ENCODE data around the gene CHID1. TPM values are rescaled to one million over a fixed set of nuclear protein-coding genes. Genes with fewer than 3 reads are reported as not detected.

Gene CHID1
- total RNA-seq, 1 donor from 2014 or later = 88.3 TPM

DNA sequence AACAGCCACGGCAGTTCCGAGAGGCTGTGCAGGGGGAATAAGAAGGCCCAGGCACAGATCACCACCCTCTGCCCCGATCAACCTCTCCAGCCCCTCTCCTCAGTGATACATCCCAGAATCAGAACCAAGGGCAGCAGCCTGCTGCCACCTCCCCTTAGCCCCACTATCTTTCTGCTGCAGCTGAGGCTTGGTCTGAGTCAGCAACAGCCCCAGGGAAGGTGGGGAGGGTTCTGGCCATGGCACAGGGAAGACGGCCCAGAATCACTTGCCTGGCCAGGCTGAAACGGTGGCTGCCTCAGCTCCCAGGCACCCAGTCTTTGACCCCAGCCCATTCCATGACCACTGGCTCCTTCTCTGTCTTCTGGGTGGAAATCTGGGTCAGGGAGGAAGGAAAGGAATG lies 2.3 kb downstream of the CHID1 start:
- Mint-ChIP-seq H3K4me3 (peak overlapping the region; percentile 39), H3K4me1 (peaks cover 12% of the 10 kb centered on the region), H3K27ac (no peak overlapping the region), H3K36me3 (peaks cover 12% of the 10 kb centered on the region), H3K27me3 (ENCODE audit: low read depth) (no peaks in the 10 kb centered on the region), H3K9me3 (no peaks in the 10 kb centered on the region)
- no peak for DNase-seq (ENCODE audit: low spot score in 2 of 2, unreplicated experiment in 2 of 2)
- TF ChIP-seq, protein P1, sequence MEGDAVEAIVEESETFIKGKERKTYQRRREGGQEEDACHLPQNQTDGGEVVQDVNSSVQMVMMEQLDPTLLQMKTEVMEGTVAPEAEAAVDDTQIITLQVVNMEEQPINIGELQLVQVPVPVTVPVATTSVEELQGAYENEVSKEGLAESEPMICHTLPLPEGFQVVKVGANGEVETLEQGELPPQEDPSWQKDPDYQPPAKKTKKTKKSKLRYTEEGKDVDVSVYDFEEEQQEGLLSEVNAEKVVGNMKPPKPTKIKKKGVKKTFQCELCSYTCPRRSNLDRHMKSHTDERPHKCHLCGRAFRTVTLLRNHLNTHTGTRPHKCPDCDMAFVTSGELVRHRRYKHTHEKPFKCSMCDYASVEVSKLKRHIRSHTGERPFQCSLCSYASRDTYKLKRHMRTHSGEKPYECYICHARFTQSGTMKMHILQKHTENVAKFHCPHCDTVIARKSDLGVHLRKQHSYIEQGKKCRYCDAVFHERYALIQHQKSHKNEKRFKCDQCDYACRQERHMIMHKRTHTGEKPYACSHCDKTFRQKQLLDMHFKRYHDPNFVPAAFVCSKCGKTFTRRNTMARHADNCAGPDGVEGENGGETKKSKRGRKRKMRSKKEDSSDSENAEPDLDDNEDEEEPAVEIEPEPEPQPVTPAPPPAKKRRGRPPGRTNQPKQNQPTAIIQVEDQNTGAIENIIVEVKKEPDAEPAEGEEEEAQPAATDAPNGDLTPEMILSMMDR (IDR thresholded peaks at IDR 0.05; ENCODE audit: unreplicated experiment) = no peak

DNA sequence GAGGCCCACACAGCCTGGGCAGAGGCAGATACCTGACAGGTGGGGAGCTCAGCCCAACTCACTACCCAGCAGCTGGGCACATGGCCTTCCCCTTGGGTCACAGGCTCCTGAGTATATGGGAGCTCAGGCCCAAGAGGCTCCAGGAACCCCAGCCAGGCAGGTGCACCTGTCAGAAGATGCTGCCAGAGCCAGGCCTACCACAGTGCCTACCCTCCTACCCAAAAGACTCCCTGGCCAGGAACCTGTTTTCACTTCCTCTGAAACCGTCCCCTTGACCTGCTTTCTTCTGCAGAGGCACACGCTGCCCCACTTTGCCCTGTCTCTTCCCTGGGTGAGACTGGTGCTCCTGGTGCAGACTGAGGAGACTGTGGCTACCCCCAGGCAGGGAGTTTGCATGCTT lies 2.9 kb downstream of the CHID1 start:
- Mint-ChIP-seq H3K9me3 (no peaks in the 10 kb centered on the region), H3K27ac (no peak overlapping the region), H3K4me1 (peaks cover 12% of the 10 kb centered on the region), H3K4me3 (peak overlapping the region; percentile 39), H3K36me3 (peaks cover 12% of the 10 kb centered on the region), H3K27me3 (ENCODE audit: low read depth) (no peaks in the 10 kb centered on the region)
- TF ChIP-seq, protein P1 (IDR thresholded peaks at IDR 0.05; ENCODE audit: unreplicated experiment) = no peak
- no peak for DNase-seq (ENCODE audit: low spot score in 2 of 2, unreplicated experiment in 2 of 2)

DNA sequence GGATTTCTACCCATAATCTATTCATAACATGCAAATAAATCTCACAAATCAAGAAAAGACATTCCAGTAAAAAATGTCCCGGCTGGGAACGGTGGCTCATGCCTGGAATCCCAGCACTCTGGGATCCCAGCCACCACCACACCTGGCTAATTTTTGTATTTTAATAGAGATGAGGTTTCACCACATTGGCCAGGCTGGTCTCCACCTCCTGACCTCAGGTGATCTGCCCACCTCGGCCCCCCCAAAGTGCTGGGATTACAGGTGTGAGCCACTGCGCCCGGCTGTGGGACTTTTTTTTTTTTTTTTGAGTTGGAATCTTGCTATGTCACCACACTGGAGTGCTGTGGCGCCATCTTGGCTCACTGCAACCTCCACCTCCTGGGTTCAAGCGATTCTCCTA lies 4.7 kb downstream of the CHID1 start:
- no peak for DNase-seq (ENCODE audit: low spot score in 2 of 2, unreplicated experiment in 2 of 2)
- Mint-ChIP-seq H3K27ac (no peak overlapping the region), H3K4me1 (peaks cover 7% of the 10 kb centered on the region), H3K27me3 (ENCODE audit: low read depth) (no peaks in the 10 kb centered on the region), H3K9me3 (no peaks in the 10 kb centered on the region), H3K36me3 (peaks cover 18% of the 10 kb centered on the region), H3K4me3 (no peak overlapping the region)
- TF ChIP-seq, protein P1 (IDR thresholded peaks at IDR 0.05; ENCODE audit: unreplicated experiment) = no peak

GRCh38 chr11:904380-904779 lies 6.2 kb downstream of the CHID1 start:
- Mint-ChIP-seq H3K4me1 (peaks cover 2% of the 10 kb centered on the region), H3K9me3 (no peaks in the 10 kb centered on the region), H3K27me3 (ENCODE audit: low read depth) (no peaks in the 10 kb centered on the region), H3K4me3 (no peak overlapping the region), H3K27ac (no peak overlapping the region), H3K36me3 (peaks cover 20% of the 10 kb centered on the region)
- TF ChIP-seq, protein P1 (IDR thresholded peaks at IDR 0.05; ENCODE audit: unreplicated experiment) = no peak
- DNase-seq (ENCODE audit: low spot score in 2 of 2, unreplicated experiment in 2 of 2) = no peak

- H3K4me3 Mint-ChIP-seq = no peak overlapping the region
- H3K36me3 Mint-ChIP-seq = peaks cover 18% of the 10 kb centered on the region
- H3K27me3 Mint-ChIP-seq (ENCODE audit: low read depth) = no peaks in the 10 kb centered on the region
- H3K4me1 Mint-ChIP-seq = no peaks in the 10 kb centered on the region
- H3K27ac Mint-ChIP-seq = no peak overlapping the region
- DNase-seq (ENCODE audit: low spot score in 2 of 2, unreplicated experiment in 2 of 2) = no peak
- TF ChIP-seq, protein P1 (IDR thresholded peaks at IDR 0.05; ENCODE audit: unreplicated experiment) = no peak
- no peaks in the 10 kb centered on the region for H3K9me3 Mint-ChIP-seq
These were observed 9.1 kb downstream of the CHID1 start for GRCh38 chr11:901452-902061.

DNA sequence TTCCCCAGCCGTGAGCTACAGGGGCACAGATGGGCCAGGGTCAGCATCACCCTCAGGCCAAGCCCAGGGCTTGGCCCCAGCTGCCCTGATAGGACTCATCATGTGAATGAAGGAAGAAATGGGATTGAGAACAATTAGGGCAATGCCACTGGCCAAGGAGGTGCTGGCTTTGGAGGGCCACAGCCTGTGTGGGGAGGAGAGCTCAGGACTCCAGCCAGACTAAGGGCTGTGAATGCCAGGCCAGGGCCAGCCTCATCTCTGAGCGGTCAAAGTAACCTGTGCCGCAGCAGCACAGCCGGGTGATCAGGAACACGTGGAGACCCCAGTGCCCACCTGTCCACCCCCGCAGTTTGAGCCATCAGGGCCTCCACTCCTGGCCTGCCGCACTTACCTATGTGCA lies 10.1 kb downstream of the CHID1 start:
- no peak for DNase-seq (ENCODE audit: low spot score in 2 of 2, unreplicated experiment in 2 of 2)
- peaks cover 14% of the 10 kb centered on the region for H3K36me3 Mint-ChIP-seq
- H3K4me3 Mint-ChIP-seq = no peak overlapping the region
- no peaks in the 10 kb centered on the region for H3K27me3 Mint-ChIP-seq (ENCODE audit: low read depth)
- no peaks in the 10 kb centered on the region for H3K4me1 Mint-ChIP-seq
- no peaks in the 10 kb centered on the region for H3K9me3 Mint-ChIP-seq
- TF ChIP-seq, protein P1 (IDR thresholded peaks at IDR 0.05; ENCODE audit: unreplicated experiment) = no peak
- no peak overlapping the region for H3K27ac Mint-ChIP-seq
